Muscle of leg (tissue), 11 donors: ENCODE data around the gene PHOSPHO1. TPM values are rescaled to one million over a fixed set of nuclear protein-coding genes. Genes with fewer than 3 reads are reported as not detected.
"Not testable (repeated sequence)": the region's sequence is repeated elsewhere in the genome, so short reads cannot be mapped to it uniquely, and the experiment has no call there.

Experiments used
- DNase-seq: peaks from one replicate; pipeline ENCODE4 v3.0.0; 2013
- H3K27ac ChIP-seq: one replicate; pipeline ENCODE4 v1.5.1; 2013; ENCODE audit warnings: mild to moderate bottlenecking, low read length, control low read depth
- H3K27me3 ChIP-seq: one replicate; pipeline ENCODE4 v1.6.1; 2013; ENCODE audit warnings: low read length; ENCODE audit not compliant: control insufficient read depth, insufficient read depth
- H3K36me3 ChIP-seq: one replicate; pipeline ENCODE4 v1.6.1; 2013; ENCODE audit warnings: low read length; ENCODE audit not compliant: control insufficient read depth, insufficient read depth
- H3K4me1 ChIP-seq: one replicate; pipeline ENCODE4 v1.6.1; 2013; ENCODE audit warnings: low read length; ENCODE audit not compliant: control insufficient read depth, insufficient read depth
- H3K4me3 ChIP-seq: one replicate; pipeline ENCODE4 v1.5.1; 2013; ENCODE audit warnings: low read length, control low read depth
- H3K9me3 ChIP-seq: replicated peaks from 2 replicates; pipeline ENCODE4 v1.6.1; 2013; ENCODE audit warnings: low read depth, low read length; ENCODE audit not compliant: control insufficient read depth
- WGBS: methylation state at CpG from one replicate; pipeline ENCODE4 v1.1.5; 2013; ENCODE audit warnings: missing lambda C conversion rate; ENCODE audit not compliant: insufficient coverage; 5-methylcytosine and 5-hydroxymethylcytosine counted together
- polyA plus RNA-seq, 8 donors: library from polyadenylated mRNA; unstranded; fragments of 120-200 nt; gene quantifications; one replicate each; pipeline versions ENCODE4 v1.2.1 to v1.2.3, GENCODE V29; 2013; ENCODE audit warnings: inconsistent platforms in 1 of 8, low replicate concordance in 1 of 8; ENCODE audit not compliant: insufficient read length in 8 of 8, insufficient read depth in 1 of 8
- total RNA-seq: library from RNA; stranded (reverse); fragments of 120-200 nt; gene quantifications from one replicate; pipeline ENCODE4 v1.2.4, GENCODE V29; 2013

The PHOSPHO1 gene
- total and polyA plus RNA-seq, 9 donors, result 6.4 to 22.3 (median 12.5) TPM

GRCh38 chr17:49183341-49183740 lies 47.2 kb downstream of the PHOSPHO1 start:
- DNase-seq, result no peak
- Histone ChIP-seq H3K9me3 (peaks cover 5% of the 10 kb centered on the region), H3K4me1 (no peaks in the 10 kb centered on the region), H3K36me3 (no peaks in the 10 kb centered on the region), H3K4me3 (no peak overlapping the region), H3K27me3 (no peaks in the 10 kb centered on the region), H3K27ac (no peak overlapping the region)
- WGBS, result 78% methylated on average over 4 of the region's 5 CpGs

- WGBS, result 63% methylated on average over 4 of the region's 6 CpGs
- H3K9me3 ChIP-seq, result peaks cover 15% of the 10 kb centered on the region
- no peaks in the 10 kb centered on the region for H3K27me3 ChIP-seq
Measured at GRCh38 chr17:49180998-49181635, 49.5 kb downstream of the PHOSPHO1 start.

DNA sequence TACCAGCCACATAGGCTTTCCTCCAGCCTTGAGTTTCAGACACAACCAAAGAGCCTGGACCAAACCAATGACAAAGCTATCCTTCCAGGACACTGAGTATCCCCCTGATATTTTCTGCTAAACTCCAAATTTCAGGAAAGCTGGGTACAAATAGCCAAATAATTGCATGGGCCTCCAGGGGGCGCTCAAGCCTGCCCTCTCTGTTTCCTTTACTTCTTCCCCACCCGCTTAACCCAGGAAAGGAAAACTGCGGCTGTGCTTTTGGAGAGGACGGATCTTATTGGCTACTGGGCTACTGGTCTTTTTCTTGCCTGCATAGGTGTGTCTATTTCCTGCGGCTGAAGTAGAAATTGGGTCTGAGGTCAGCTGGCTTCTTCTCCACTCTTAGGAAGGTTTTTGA lies 50.3 kb downstream of the PHOSPHO1 start:
- Histone ChIP-seq H3K36me3 (no peaks in the 10 kb centered on the region), H3K9me3 (peaks cover 21% of the 10 kb centered on the region), H3K27ac (no peak overlapping the region), H3K27me3 (no peaks in the 10 kb centered on the region), H3K4me1 (no peaks in the 10 kb centered on the region), H3K4me3 (no peak overlapping the region)
- no CpG with 5 or more reads among the region's 5 CpGs for WGBS
- peak; percentile 54 for DNase-seq

More at GRCh38 chr17:49180998-49181635, 49.5 kb downstream of the PHOSPHO1 start:
- H3K4me1 ChIP-seq, result no peaks in the 10 kb centered on the region
- no peak overlapping the region for H3K4me3 ChIP-seq
- H3K27ac ChIP-seq, result no peak overlapping the region
- no peak for DNase-seq
- no peaks in the 10 kb centered on the region for H3K36me3 ChIP-seq

DNA sequence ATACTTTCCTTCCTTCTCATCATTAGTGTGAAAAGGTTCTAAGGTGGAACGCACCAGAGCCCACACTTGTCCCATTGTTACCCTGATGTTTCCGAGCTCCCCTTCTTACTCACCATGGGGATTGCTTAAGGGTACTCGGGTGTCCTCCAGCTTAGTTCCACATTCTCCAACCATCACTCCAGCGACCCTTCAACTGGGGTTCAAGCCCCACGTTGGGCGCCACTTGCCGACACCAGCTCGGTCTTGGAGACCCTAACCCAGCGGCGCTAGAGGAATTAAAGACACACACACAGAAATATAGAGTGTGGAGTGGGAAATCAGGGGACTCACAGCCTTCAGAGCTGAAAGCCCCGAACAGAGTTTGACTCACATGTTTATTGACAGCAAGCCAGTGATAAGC lies 54.6 kb downstream of the PHOSPHO1 start:
- not testable (repeated sequence) for H3K4me1 ChIP-seq, DNase-seq, H3K4me3 ChIP-seq, H3K36me3 ChIP-seq, H3K27ac ChIP-seq, H3K27me3 ChIP-seq
- H3K9me3 ChIP-seq, result peaks cover 20% of the 10 kb centered on the region
- 100% methylated on average over 1 of the region's 11 CpGs for WGBS

Other genes starting within 250 kb of the PHOSPHO1 start
- gene IGF2BP1, start 233.4 kb downstream of the PHOSPHO1 start, total RNA-seq, result 9.4 TPM
- 10 to 100 TPM in 7 of 8 donors, 1 to 10 TPM in 1; 9.9 to 21.6 (median 17.0) TPM for gene IGF2BP1, start 233.4 kb downstream of the PHOSPHO1 start, polyA plus RNA-seq
- under 0.01 TPM for gene B4GALNT2, start 98.0 kb downstream of the PHOSPHO1 start, total RNA-seq
- under 1 TPM; 0.06 to 0.21 (median 0.12) TPM for gene B4GALNT2, start 98.0 kb downstream of the PHOSPHO1 start, polyA plus RNA-seq
- 0.89 TPM for gene GNGT2, start 20.2 kb downstream of the PHOSPHO1 start, total RNA-seq
- 1 to 10 TPM in 5 of 8 donors, under 1 TPM in 3; 0.57 to 1.7 (median 1.2) TPM for gene GNGT2, start 20.2 kb downstream of the PHOSPHO1 start, polyA plus RNA-seq
- 3.1 TPM for gene ABI3, start 20.1 kb downstream of the PHOSPHO1 start, total RNA-seq
- gene ABI3, start 20.1 kb downstream of the PHOSPHO1 start, polyA plus RNA-seq, result 1 to 10 TPM; 3.8 to 5.9 (median 4.8) TPM
- 34.7 TPM for gene ZNF652, start 131.5 kb upstream of the PHOSPHO1 start, total RNA-seq
- gene ZNF652, start 131.5 kb upstream of the PHOSPHO1 start, polyA plus RNA-seq, result 10 to 100 TPM; 12.6 to 19.6 (median 16.8) TPM
- 111 TPM for gene PHB1, start 184.1 kb upstream of the PHOSPHO1 start, total RNA-seq
- gene PHB1, start 184.1 kb upstream of the PHOSPHO1 start, polyA plus RNA-seq, result 100 to 1,000 TPM; 141 to 178 (median 150) TPM